HG03442 (cell line): Measurements from ENCODE around the gene TNFAIP2.

Source experiments
- ATAC-seq: cut with Tn5 transposase; IDR thresholded peaks from one replicate; pipeline ENCODE4 v1.9.1; 2021; ENCODE audit warnings: mild to moderate bottlenecking, moderate library complexity; ENCODE audit not compliant: unreplicated experiment

TNFAIP2 gene

GRCh38 chr14:103094406-103095209, 28.7 kb upstream of the TNFAIP2 start, which contains the start of gene EXOC3L4:
Gene EXOC3L4 (plus strand): TSS chr14:103094725. CDS start chr14:103100220, 5,495 bp downstream.
- no peak for ATAC-seq

GRCh38 chr14:103095210-103095778, 28.0 kb upstream of the TNFAIP2 start:
- no peak for ATAC-seq

GRCh38 chr14:103096387-103096786, 26.9 kb upstream of the TNFAIP2 start:
- no peak for ATAC-seq

GRCh38 chr14:103097244-103097993, 25.8 kb upstream of the TNFAIP2 start:
- no peak for ATAC-seq

- ATAC-seq = no peak
Observed at GRCh38 chr14:103097994-103098957, 25.0 kb upstream of the TNFAIP2 start.

GRCh38 chr14:103099081-103099732, 24.1 kb upstream of the TNFAIP2 start:
- ATAC-seq = no peak

GRCh38 chr14:103099733-103100280, 23.5 kb upstream of the TNFAIP2 start:
- no peak for ATAC-seq

GRCh38 chr14:103100281-103101121, 22.8 kb upstream of the TNFAIP2 start:
- ATAC-seq = no peak

- no peak for ATAC-seq
Observed at GRCh38 chr14:103101257-103101962, 21.9 kb upstream of the TNFAIP2 start.

GRCh38 chr14:103101963-103102688, 21.1 kb upstream of the TNFAIP2 start:
- no peak for ATAC-seq

GRCh38 chr14:103102689-103103260, 20.5 kb upstream of the TNFAIP2 start:
- no peak for ATAC-seq

GRCh38 chr14:103103461-103104388, 19.5 kb upstream of the TNFAIP2 start:
- no peak for ATAC-seq

- no peak for ATAC-seq
Observed at GRCh38 chr14:103104389-103104653, 18.9 kb upstream of the TNFAIP2 start.

- ATAC-seq = peak; percentile 40
Observed at GRCh38 chr14:103104654-103105452, 18.4 kb upstream of the TNFAIP2 start.

- no peak for ATAC-seq
Observed at GRCh38 chr14:103105580-103106150, 17.6 kb upstream of the TNFAIP2 start.
